ENCODE measurements around the gene TGOLN2. TPM values are rescaled to one million over a fixed set of nuclear protein-coding genes. Genes with fewer than 3 reads are reported as not detected.
A peak's percentile ranks its signal among the peaks of the same experiment; 100 is the strongest.

TGOLN2 gene
- total and polyA plus RNA-seq, 2 of the 13 experiments (the other 11 are each of a cell fraction or from before 2014, with no cell fraction given), result 99.6 to 155 TPM

DNA sequence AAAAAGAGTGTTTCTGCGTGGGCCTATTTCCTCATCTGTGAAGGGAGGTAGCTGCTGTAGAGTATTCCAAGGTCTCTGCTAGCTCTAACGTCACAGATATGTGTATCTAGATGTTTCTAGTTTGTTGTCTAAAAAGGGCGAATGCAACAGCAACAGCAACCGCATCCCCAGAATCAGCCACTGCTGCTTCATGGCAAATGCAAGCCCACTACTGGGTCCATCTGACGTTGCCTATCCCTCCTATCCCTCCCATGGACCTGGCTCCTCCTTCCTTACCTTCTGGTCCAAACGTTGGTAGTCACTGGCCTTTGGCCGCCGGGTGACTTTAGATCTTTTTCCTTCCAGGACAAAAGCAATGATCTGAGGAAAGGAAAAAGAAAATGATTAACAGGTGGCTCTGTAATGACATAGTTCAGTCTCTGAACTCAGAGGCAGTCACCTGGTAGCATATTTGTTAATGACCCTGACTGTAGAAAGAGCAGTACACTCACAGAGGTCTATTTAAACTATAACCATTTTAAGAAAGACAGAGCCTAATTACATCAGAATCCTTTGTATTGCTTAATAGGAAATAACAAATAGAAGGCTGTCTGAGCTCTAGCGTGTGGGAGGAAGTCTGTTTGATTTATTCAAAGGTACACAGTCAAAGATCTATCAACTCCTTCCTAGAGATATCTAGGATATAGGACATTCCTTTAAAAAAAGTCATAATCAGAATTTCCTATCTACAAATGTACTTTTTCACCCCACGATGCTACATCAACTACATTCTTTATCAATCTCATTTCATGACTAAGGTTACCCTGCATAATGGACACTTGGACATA lies 2.9 kb downstream of the TGOLN2 start (continued):
- TF ChIP-seq SRSF9 (IDR thresholded peaks at IDR 0.05; ENCODE audit: borderline replicate concordance, insufficient read depth, low read depth, low read length, poor library complexity, severe bottlenecking) (no peak), ZNF777 (CRISPR knock-in tag; IDR thresholded peaks at IDR 0.05) (peak; percentile 29; the same call in 1 of the 2 replicates), ZNF7 (CRISPR knock-in tag; IDR thresholded peaks at IDR 0.05) (no peak), MAFF (IDR thresholded peaks at IDR 0.05; ENCODE audit: low read depth, low read length) (no peak), NCOR1 (IDR thresholded peaks at IDR 0.05; ENCODE audit: borderline replicate concordance, low read length) (peak; percentile 97; the same call in 1 of the 2 replicates), ZNF451 (CRISPR knock-in tag; IDR thresholded peaks at IDR 0.05) (no peak), MIER3 (CRISPR knock-in tag; IDR thresholded peaks at IDR 0.05; ENCODE audit: borderline replicate concordance) (peak; percentile 68), IKZF1 (IDR thresholded peaks at IDR 0.05) (no peak), ZNF709 (CRISPR knock-in tag; IDR thresholded peaks at IDR 0.05) (no peak), ZNF616 (CRISPR knock-in tag; IDR thresholded peaks at IDR 0.05; ENCODE audit: low read depth) (no peak), ZIK1 (CRISPR knock-in tag; IDR thresholded peaks at IDR 0.05; ENCODE audit: borderline replicate concordance, low read depth) (no peak), ESRRA (CRISPR knock-in tag; IDR thresholded peaks at IDR 0.05; ENCODE audit: low read depth) (peak; percentile 58; the same call in 1 of the 2 replicates), ZNF12 (CRISPR knock-in tag; IDR thresholded peaks at IDR 0.05) (peak; percentile 46; the same call in 1 of the 2 replicates), ZNF792 (CRISPR knock-in tag; IDR thresholded peaks at IDR 0.05) (no peak; the same call in 1 of the 2 replicates), RFXANK (CRISPR knock-in tag; IDR thresholded peaks at IDR 0.05) (0 out of 2 replicates have a peak, but pooled peaks have one; percentile 21), TCF7L2 (IDR thresholded peaks at IDR 0.05; ENCODE audit: low read depth, low read length) (peak; percentile 77), ZNF772 (CRISPR knock-in tag; IDR thresholded peaks at IDR 0.05) (peak; percentile 24; the same call in 1 of the 2 replicates), MED13 (CRISPR knock-in tag; IDR thresholded peaks at IDR 0.05) (no peak)
- TF ChIP-seq, protein P1, sequence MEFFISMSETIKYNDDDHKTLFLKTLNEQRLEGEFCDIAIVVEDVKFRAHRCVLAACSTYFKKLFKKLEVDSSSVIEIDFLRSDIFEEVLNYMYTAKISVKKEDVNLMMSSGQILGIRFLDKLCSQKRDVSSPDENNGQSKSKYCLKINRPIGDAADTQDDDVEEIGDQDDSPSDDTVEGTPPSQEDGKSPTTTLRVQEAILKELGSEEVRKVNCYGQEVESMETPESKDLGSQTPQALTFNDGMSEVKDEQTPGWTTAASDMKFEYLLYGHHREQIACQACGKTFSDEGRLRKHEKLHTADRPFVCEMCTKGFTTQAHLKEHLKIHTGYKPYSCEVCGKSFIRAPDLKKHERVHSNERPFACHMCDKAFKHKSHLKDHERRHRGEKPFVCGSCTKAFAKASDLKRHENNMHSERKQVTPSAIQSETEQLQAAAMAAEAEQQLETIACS (CRISPR knock-in tag; IDR thresholded peaks at IDR 0.05), result no peak
- TF ChIP-seq, protein P2, sequence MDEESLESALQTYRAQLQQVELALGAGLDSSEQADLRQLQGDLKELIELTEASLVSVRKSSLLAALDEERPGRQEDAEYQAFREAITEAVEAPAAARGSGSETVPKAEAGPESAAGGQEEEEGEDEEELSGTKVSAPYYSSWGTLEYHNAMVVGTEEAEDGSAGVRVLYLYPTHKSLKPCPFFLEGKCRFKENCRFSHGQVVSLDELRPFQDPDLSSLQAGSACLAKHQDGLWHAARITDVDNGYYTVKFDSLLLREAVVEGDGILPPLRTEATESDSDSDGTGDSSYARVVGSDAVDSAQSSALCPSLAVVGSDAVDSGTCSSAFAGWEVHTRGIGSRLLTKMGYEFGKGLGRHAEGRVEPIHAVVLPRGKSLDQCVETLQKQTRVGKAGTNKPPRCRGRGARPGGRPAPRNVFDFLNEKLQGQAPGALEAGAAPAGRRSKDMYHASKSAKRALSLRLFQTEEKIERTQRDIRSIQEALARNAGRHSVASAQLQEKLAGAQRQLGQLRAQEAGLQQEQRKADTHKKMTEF (CRISPR knock-in tag; IDR thresholded peaks at IDR 0.05), result peak; percentile 89
- TF ChIP-seq, protein P3, sequence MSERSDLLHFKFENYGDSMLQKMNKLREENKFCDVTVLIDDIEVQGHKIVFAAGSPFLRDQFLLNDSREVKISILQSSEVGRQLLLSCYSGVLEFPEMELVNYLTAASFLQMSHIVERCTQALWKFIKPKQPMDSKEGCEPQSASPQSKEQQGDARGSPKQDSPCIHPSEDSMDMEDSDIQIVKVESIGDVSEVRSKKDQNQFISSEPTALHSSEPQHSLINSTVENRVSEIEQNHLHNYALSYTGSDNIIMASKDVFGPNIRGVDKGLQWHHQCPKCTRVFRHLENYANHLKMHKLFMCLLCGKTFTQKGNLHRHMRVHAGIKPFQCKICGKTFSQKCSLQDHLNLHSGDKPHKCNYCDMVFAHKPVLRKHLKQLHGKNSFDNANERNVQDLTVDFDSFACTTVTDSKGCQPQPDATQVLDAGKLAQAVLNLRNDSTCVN (CRISPR knock-in tag; IDR thresholded peaks at IDR 0.05; ENCODE audit: borderline replicate concordance), result 0 out of 2 replicates have a peak, but pooled peaks have one; percentile 70
- TF ChIP-seq, protein P4, sequence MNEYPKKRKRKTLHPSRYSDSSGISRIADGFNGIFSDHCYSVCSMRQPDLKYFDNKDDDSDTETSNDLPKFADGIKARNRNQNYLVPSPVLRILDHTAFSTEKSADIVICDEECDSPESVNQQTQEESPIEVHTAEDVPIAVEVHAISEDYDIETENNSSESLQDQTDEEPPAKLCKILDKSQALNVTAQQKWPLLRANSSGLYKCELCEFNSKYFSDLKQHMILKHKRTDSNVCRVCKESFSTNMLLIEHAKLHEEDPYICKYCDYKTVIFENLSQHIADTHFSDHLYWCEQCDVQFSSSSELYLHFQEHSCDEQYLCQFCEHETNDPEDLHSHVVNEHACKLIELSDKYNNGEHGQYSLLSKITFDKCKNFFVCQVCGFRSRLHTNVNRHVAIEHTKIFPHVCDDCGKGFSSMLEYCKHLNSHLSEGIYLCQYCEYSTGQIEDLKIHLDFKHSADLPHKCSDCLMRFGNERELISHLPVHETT (CRISPR knock-in tag; conservative IDR thresholded peaks at IDR 0.05), result 0 out of 2 replicates have a peak, but pooled peaks have one; percentile 34
- TF ChIP-seq, protein P5, sequence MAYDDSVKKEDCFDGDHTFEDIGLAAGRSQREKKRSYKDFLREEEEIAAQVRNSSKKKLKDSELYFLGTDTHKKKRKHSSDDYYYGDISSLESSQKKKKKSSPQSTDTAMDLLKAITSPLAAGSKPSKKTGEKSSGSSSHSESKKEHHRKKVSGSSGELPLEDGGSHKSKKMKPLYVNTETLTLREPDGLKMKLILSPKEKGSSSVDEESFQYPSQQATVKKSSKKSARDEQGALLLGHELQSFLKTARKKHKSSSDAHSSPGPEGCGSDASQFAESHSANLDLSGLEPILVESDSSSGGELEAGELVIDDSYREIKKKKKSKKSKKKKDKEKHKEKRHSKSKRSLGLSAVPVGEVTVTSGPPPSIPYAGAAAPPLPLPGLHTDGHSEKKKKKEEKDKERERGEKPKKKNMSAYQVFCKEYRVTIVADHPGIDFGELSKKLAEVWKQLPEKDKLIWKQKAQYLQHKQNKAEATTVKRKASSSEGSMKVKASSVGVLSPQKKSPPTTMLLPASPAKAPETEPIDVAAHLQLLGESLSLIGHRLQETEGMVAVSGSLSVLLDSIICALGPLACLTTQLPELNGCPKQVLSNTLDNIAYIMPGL (CRISPR knock-in tag; IDR thresholded peaks at IDR 0.05; ENCODE audit: borderline replicate concordance in 1 of 2, low read depth in 1 of 2), result 0 out of 4 replicates have a peak, but pooled peaks have one; percentile 16 to 17

Measured in HepG2 (cell line).